ENCODE measurements around the gene WFDC11. TPM values are rescaled to one million over a fixed set of nuclear protein-coding genes. Genes with fewer than 3 reads are reported as not detected.
"Not testable (repeated sequence)": the region's sequence is repeated elsewhere in the genome, so short reads cannot be mapped to it uniquely, and the experiment has no call there.

The WFDC11 gene
- total RNA-seq, 2 experiments from 2014 or later, result not detected

DNA sequence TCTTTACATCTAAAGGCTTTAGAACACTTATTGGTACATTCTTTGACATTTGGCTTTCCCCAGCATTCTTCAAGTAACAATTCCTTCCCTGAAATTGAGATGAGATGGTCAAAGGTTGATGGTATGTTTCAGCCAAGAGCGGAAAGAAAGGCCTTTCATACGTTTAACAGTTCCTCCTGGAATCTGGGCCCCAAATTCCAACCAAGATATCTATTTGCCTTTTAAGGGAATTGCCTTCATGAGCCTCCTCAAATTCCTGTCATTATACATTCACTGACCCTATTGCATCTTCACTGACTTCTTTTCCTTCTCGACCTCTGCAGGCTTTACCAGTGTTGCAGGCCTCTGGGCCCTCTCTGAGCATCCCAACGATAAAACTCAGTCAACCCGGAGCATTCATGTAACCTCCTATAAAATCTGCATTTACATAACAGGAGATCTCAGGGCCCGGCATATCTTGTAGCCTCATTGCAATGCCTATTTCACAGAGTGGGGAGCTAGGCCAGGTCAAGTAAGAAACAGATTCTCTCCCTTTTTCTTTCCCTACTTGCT is 20.7 kb downstream of the WFDC11 start:
- intact Hi-C loops (cut with DNase I, micrococcal nuclease), result no loop called here
- CTCF ChIA-PET, result no interaction called here
- H3K9me3 Mint-ChIP-seq, result no peaks in the 10 kb centered on the region
- POLR2A ChIA-PET, result no interaction called here
- H3K4me1 ChIP-seq (ENCODE audit: insufficient read depth, low read length), result no peaks in the 10 kb centered on the region
- H3K27me3 ChIP-seq (ENCODE audit: control insufficient read depth in 1 of 2, insufficient read depth in 2 of 2, low read length in 2 of 2), result peaks cover 0 to 8% of the 10 kb centered on the region in 2 experiments
- ATAC-seq (ENCODE audit: poor library complexity) (no peak), DNase-seq (no peak)
- no peak overlapping the region for H3K4me3 Mint-ChIP-seq
- H3K27me3 Mint-ChIP-seq, result peaks cover 12% of the 10 kb centered on the region
- H3K4me3 ChIP-seq (ENCODE audit: low read length), result no peak overlapping the region
- no peak overlapping the region for H3K27ac Mint-ChIP-seq
- H3K36me3 ChIP-seq (ENCODE audit: insufficient read depth, low read length), result no peaks in the 10 kb centered on the region
- TF ChIP-seq, protein P1, sequence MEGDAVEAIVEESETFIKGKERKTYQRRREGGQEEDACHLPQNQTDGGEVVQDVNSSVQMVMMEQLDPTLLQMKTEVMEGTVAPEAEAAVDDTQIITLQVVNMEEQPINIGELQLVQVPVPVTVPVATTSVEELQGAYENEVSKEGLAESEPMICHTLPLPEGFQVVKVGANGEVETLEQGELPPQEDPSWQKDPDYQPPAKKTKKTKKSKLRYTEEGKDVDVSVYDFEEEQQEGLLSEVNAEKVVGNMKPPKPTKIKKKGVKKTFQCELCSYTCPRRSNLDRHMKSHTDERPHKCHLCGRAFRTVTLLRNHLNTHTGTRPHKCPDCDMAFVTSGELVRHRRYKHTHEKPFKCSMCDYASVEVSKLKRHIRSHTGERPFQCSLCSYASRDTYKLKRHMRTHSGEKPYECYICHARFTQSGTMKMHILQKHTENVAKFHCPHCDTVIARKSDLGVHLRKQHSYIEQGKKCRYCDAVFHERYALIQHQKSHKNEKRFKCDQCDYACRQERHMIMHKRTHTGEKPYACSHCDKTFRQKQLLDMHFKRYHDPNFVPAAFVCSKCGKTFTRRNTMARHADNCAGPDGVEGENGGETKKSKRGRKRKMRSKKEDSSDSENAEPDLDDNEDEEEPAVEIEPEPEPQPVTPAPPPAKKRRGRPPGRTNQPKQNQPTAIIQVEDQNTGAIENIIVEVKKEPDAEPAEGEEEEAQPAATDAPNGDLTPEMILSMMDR (IDR thresholded peaks at IDR 0.05), result no peak
- no peak overlapping the region for H3K27ac ChIP-seq (ENCODE audit: low read depth in 1 of 2, low read length in 2 of 2)
- no peaks in the 10 kb centered on the region for H3K9me3 ChIP-seq (ENCODE audit: control insufficient read depth in 1 of 2, insufficient read depth in 1 of 2, low read length in 2 of 2)
- H3K4me1 Mint-ChIP-seq (ENCODE audit: low read depth), result no peaks in the 10 kb centered on the region
- H3K36me3 Mint-ChIP-seq (ENCODE audit: low read depth), result no peaks in the 10 kb centered on the region

GRCh38 chr20:45647441-45648050 is 22.5 kb downstream of the WFDC11 start:
- Mint-ChIP-seq H3K9me3 (no peaks in the 10 kb centered on the region), H3K27me3 (peaks cover 18% of the 10 kb centered on the region), H3K4me3 (no peak overlapping the region), H3K4me1 (ENCODE audit: low read depth) (no peaks in the 10 kb centered on the region), H3K36me3 (ENCODE audit: low read depth) (no peaks in the 10 kb centered on the region), H3K27ac (no peak overlapping the region)
- no peaks in the 10 kb centered on the region for H3K36me3 ChIP-seq (ENCODE audit: insufficient read depth, low read length)
- intact Hi-C loops (cut with DNase I, micrococcal nuclease), result no loop called here
- ChIA-PET CTCF (no interaction called here), POLR2A (no interaction called here)
- no peak for ATAC-seq (ENCODE audit: poor library complexity)
- H3K9me3 ChIP-seq (ENCODE audit: control insufficient read depth in 1 of 2, insufficient read depth in 1 of 2, low read length in 2 of 2), result no peaks in the 10 kb centered on the region
- peaks cover 0 to 8% of the 10 kb centered on the region in 2 experiments for H3K27me3 ChIP-seq (ENCODE audit: control insufficient read depth in 1 of 2, insufficient read depth in 2 of 2, low read length in 2 of 2)
- TF ChIP-seq, protein P1 (IDR thresholded peaks at IDR 0.05), result no peak
- no peak for DNase-seq
- H3K4me1 ChIP-seq (ENCODE audit: insufficient read depth, low read length), result no peaks in the 10 kb centered on the region
- no peak overlapping the region for H3K27ac ChIP-seq (ENCODE audit: low read depth in 1 of 2, low read length in 2 of 2)
- no peak overlapping the region for H3K4me3 ChIP-seq (ENCODE audit: low read length)

GRCh38 chr20:45646875-45647274 is 23.2 kb downstream of the WFDC11 start:
- ATAC-seq (ENCODE audit: poor library complexity), result no peak
- no peak overlapping the region for H3K27ac ChIP-seq (ENCODE audit: low read depth in 1 of 2, low read length in 2 of 2)
- no peak overlapping the region for H3K4me3 Mint-ChIP-seq
- no peaks in the 10 kb centered on the region for H3K9me3 ChIP-seq (ENCODE audit: control insufficient read depth in 1 of 2, insufficient read depth in 1 of 2, low read length in 2 of 2)
- peaks cover 19% of the 10 kb centered on the region for H3K27me3 Mint-ChIP-seq
- H3K36me3 Mint-ChIP-seq (ENCODE audit: low read depth), result no peaks in the 10 kb centered on the region
- intact Hi-C loops (cut with DNase I, micrococcal nuclease), result no loop called here
- H3K36me3 ChIP-seq (ENCODE audit: insufficient read depth, low read length), result no peaks in the 10 kb centered on the region
- ChIA-PET POLR2A (no interaction called here), CTCF (no interaction called here)
- no peaks in the 10 kb centered on the region for H3K9me3 Mint-ChIP-seq
- no peaks in the 10 kb centered on the region for H3K4me1 ChIP-seq (ENCODE audit: insufficient read depth, low read length)
- H3K27me3 ChIP-seq (ENCODE audit: control insufficient read depth in 1 of 2, insufficient read depth in 2 of 2, low read length in 2 of 2), result peaks cover 0 to 8% of the 10 kb centered on the region in 2 experiments
- TF ChIP-seq, protein P1 (IDR thresholded peaks at IDR 0.05), result no peak
- no peak overlapping the region for H3K4me3 ChIP-seq (ENCODE audit: low read length)
- H3K27ac Mint-ChIP-seq, result no peak overlapping the region
- no peaks in the 10 kb centered on the region for H3K4me1 Mint-ChIP-seq (ENCODE audit: low read depth)
- DNase-seq, result no peak

DNA sequence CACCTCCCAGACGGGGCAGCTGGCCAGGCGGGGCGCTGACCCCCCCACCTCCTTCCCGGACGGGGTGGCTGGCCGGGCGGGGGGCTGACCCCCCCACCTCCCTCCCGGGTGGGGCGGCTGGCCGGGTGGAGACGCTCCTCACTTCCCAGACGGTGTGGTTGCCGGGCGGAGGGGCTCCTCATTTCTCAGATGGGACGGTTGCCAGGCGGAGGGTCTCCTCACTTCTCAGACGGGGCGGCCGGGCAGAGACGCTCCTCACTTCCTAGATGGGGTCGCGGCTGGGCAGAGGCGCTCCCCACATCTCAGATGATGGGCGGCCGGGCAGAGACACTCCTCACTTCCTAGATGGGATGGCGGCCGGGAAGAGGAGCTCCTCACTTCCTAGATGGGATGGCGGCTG is 24.2 kb downstream of the WFDC11 start:
- H3K36me3 ChIP-seq (ENCODE audit: insufficient read depth, low read length); intact Hi-C loops (cut with DNase I, micrococcal nuclease); DNase-seq; CTCF ChIA-PET; H3K9me3 ChIP-seq (ENCODE audit: control insufficient read depth in 1 of 2, insufficient read depth in 1 of 2, low read length in 2 of 2); H3K27me3 ChIP-seq (ENCODE audit: control insufficient read depth in 1 of 2, insufficient read depth in 2 of 2, low read length in 2 of 2); H3K4me3 Mint-ChIP-seq; H3K4me1 Mint-ChIP-seq (ENCODE audit: low read depth); ATAC-seq (ENCODE audit: poor library complexity); H3K27ac Mint-ChIP-seq; H3K27ac ChIP-seq (ENCODE audit: low read depth in 1 of 2, low read length in 2 of 2); H3K36me3 Mint-ChIP-seq (ENCODE audit: low read depth); H3K4me1 ChIP-seq (ENCODE audit: insufficient read depth, low read length); H3K4me3 ChIP-seq (ENCODE audit: low read length); POLR2A ChIA-PET; H3K9me3 Mint-ChIP-seq: not testable (repeated sequence)
- H3K27me3 Mint-ChIP-seq, result peaks cover 14% of the 10 kb centered on the region

- H3K36me3 ChIP-seq (ENCODE audit: insufficient read depth, low read length); H3K4me3 Mint-ChIP-seq; H3K9me3 Mint-ChIP-seq; H3K36me3 Mint-ChIP-seq (ENCODE audit: low read depth); H3K9me3 ChIP-seq (ENCODE audit: control insufficient read depth in 1 of 2, insufficient read depth in 1 of 2, low read length in 2 of 2); H3K27ac Mint-ChIP-seq; H3K27me3 ChIP-seq (ENCODE audit: control insufficient read depth in 1 of 2, insufficient read depth in 2 of 2, low read length in 2 of 2); DNase-seq; intact Hi-C loops (cut with DNase I, micrococcal nuclease); ATAC-seq (ENCODE audit: poor library complexity); H3K4me1 ChIP-seq (ENCODE audit: insufficient read depth, low read length); H3K4me3 ChIP-seq (ENCODE audit: low read length); CTCF ChIA-PET; H3K27ac ChIP-seq (ENCODE audit: low read depth in 1 of 2, low read length in 2 of 2); H3K4me1 Mint-ChIP-seq (ENCODE audit: low read depth); POLR2A ChIA-PET: not testable (repeated sequence)
- H3K27me3 Mint-ChIP-seq, result peaks cover 27% of the 10 kb centered on the region
These were observed 29.0 kb downstream of the WFDC11 start for GRCh38 chr20:45641076-45641475.
